SK-N-SH treated with all-trans-retinoic acid at 6 μM for 48 hours (cell line): ENCODE data around the gene USP15.

Source experiments
- ATAC-seq: fragments of 200-7000 bp; cut with Tn5 transposase; 3 replicates; pipeline ENCODE4 v1.9.1; 2020; ENCODE audit warnings: mild to moderate bottlenecking, moderate library complexity
- ARNTL ChIP-seq: fragments of 450-650 bp; formaldehyde crosslinking; IDR thresholded peaks from 2 replicates; pipeline ENCODE4 v1.5.0; 2020; ENCODE audit warnings: low read depth, mild to moderate bottlenecking, moderate library complexity, borderline replicate concordance
- BACH2 ChIP-seq: fragments of 250-450 bp; sonication (Bioruptor Pico); IDR thresholded peaks from 2 replicates; pipeline ENCODE4 v1.9.0; 2021; ENCODE audit warnings: mild to moderate bottlenecking, borderline replicate concordance
- ESRRG ChIP-seq: fragments of 250-450 bp; sonication (Bioruptor Pico); IDR thresholded peaks from 2 replicates; pipeline ENCODE4 v1.6.1; 2021; ENCODE audit warnings: mild to moderate bottlenecking
- OSR1 ChIP-seq: fragments of 250-450 bp; sonication (Bioruptor Pico); IDR thresholded peaks from 2 replicates; pipeline ENCODE4 v1.8.0; 2022; ENCODE audit warnings: moderate library complexity, mild to moderate bottlenecking, inconsistent platforms
- PPARA ChIP-seq: fragments of 250-450 bp; sonication (Bioruptor Pico); IDR thresholded peaks from 2 replicates; pipeline ENCODE4 v1.5.0; 2020; ENCODE audit warnings: mild to moderate bottlenecking, borderline replicate concordance
- SNAI2 ChIP-seq: fragments of 250-450 bp; sonication (Bioruptor Pico); IDR thresholded peaks from 2 replicates; pipeline ENCODE4 v1.5.0; 2020; ENCODE audit warnings: mild to moderate bottlenecking, moderate library complexity
- TCF4 ChIP-seq: fragments of 250-450 bp; sonication (Bioruptor Pico); IDR thresholded peaks from 2 replicates; pipeline ENCODE4 v1.8.0; 2021; ENCODE audit warnings: mild to moderate bottlenecking, moderate library complexity, borderline replicate concordance
- TOX ChIP-seq: fragments of 250-450 bp; sonication (Bioruptor Pico); IDR thresholded peaks from 2 replicates; pipeline ENCODE4 v1.8.0; 2021; ENCODE audit warnings: mild to moderate bottlenecking, moderate library complexity, borderline replicate concordance
- ZC3H10 ChIP-seq: fragments of 250-450 bp; sonication (Bioruptor Pico); IDR thresholded peaks from 2 replicates; pipeline ENCODE4 v1.5.1; 2021; ENCODE audit warnings: mild to moderate bottlenecking, moderate library complexity
- ZFP3 ChIP-seq: fragments of 250-450 bp; sonication (Bioruptor Pico); IDR thresholded peaks from 2 replicates; pipeline ENCODE4 v1.5.0; 2020; ENCODE audit warnings: mild to moderate bottlenecking, moderate library complexity
- ZFP30 ChIP-seq: fragments of 450-650 bp; formaldehyde crosslinking; IDR thresholded peaks from 2 replicates; pipeline ENCODE4 v1.5.0; 2022; ENCODE audit warnings: mild to moderate bottlenecking, moderate library complexity
- ZNF565 ChIP-seq: fragments of 450-650 bp; formaldehyde crosslinking; conservative IDR thresholded peaks from 2 replicates; pipeline ENCODE4 v1.5.0; 2020; ENCODE audit warnings: low read depth, mild to moderate bottlenecking, moderate library complexity
- ZNF70 ChIP-seq: fragments of 450-650 bp; formaldehyde crosslinking; IDR thresholded peaks from 2 replicates; pipeline ENCODE4 v1.5.0; 2020; ENCODE audit warnings: mild to moderate bottlenecking, moderate library complexity
- ZNF8 ChIP-seq: fragments of 450-650 bp; formaldehyde crosslinking; IDR thresholded peaks from 2 replicates; pipeline ENCODE4 v1.5.0; 2020; ENCODE audit warnings: mild to moderate bottlenecking, moderate library complexity
- TF ChIP-seq, protein P1 (sequence below): fragments of 250-450 bp; sonication (Bioruptor Pico); IDR thresholded peaks from 2 replicates; pipeline ENCODE4 v1.8.0; 2021; ENCODE audit warnings: low read depth, mild to moderate bottlenecking, moderate library complexity, borderline replicate concordance
- TF ChIP-seq, protein P2 (sequence below): fragments of 250-450 bp; sonication (Bioruptor Pico); IDR thresholded peaks from 2 replicates; pipeline ENCODE4 v1.5.0; 2020; ENCODE audit warnings: mild to moderate bottlenecking, moderate library complexity
- TF ChIP-seq, protein P3 (sequence below): fragments of 250-450 bp; sonication (Bioruptor Pico); IDR thresholded peaks from 2 replicates; pipeline ENCODE4 v1.5.1; 2020; ENCODE audit warnings: low read depth, mild to moderate bottlenecking, moderate library complexity
- TF ChIP-seq, protein P4 (sequence below): fragments of 250-450 bp; sonication (Bioruptor Pico); IDR thresholded peaks from 2 replicates; pipeline ENCODE4 v1.5.1; 2021; ENCODE audit warnings: mild to moderate bottlenecking, moderate library complexity
- TF ChIP-seq, protein P5 (sequence below): fragments of 250-450 bp; sonication (Bioruptor Pico); IDR thresholded peaks from 2 replicates; pipeline ENCODE4 v1.8.0; 2020; ENCODE audit warnings: mild to moderate bottlenecking, moderate library complexity, borderline replicate concordance

USP15 gene

DNA sequence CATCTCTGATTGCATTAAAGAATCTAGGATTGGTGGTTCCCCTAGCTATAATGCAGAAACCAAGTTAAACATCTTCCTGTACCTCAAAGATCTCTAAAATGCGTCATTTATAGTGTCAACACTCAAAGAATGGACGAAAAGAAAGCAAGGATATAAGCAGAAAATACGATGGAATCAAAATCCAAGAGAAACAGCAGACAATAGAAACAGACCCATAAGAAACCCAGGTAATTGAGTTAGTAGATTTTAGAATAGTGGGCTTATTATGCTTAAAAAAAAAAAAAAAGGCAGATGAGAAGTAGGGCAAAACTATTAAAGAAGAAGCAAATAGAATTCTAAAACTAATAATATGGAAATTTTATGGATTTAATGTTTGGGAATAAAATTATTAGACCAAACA lies 44.4 kb downstream of the USP15 start:
- ATAC-seq, result no peak

DNA sequence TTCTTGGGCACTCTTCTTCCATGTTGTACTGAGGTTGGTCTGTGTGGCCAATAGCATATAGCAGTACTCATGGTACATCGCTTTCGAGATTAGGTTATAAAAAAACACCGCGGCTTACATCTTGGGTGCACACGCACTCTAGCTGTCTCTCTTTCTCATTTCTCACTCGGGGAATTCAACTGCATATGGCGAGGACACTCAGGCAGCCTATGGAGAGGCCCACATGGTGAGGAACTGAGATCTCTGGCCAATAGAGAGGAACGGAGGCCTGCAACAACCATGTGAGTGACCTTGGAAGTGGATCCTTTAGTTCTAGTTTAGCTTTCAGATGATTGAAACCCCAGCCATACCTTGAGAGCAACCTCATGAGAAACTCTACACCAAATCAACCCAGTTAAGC lies 45.6 kb downstream of the USP15 start:
- no peak for ATAC-seq
- TF ChIP-seq, protein P1, sequence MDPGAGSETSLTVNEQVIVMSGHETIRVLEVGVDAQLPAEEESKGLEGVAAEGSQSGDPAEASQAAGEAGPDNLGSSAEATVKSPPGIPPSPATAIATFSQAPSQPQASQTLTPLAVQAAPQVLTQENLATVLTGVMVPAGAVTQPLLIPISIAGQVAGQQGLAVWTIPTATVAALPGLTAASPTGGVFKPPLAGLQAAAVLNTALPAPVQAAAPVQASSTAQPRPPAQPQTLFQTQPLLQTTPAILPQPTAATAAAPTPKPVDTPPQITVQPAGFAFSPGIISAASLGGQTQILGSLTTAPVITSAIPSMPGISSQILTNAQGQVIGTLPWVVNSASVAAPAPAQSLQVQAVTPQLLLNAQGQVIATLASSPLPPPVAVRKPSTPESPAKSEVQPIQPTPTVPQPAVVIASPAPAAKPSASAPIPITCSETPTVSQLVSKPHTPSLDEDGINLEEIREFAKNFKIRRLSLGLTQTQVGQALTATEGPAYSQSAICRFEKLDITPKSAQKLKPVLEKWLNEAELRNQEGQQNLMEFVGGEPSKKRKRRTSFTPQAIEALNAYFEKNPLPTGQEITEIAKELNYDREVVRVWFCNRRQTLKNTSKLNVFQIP (CRISPR knock-in tag), result no peak
- no peak for TF ChIP-seq SNAI2 (CRISPR knock-in tag)
- no peak for TF ChIP-seq ZFP30
- TF ChIP-seq TCF4 (CRISPR knock-in tag), result no peak
- TF ChIP-seq BACH2, result no peak
- TF ChIP-seq OSR1 (CRISPR knock-in tag), result no peak

More for the DNA sequence above, 44.4 kb downstream of the USP15 start:
- TF ChIP-seq ZFP3 (CRISPR knock-in tag) (no peak), TOX (CRISPR knock-in tag) (no peak), PPARA (no peak), ZFP30 (no peak), TCF4 (CRISPR knock-in tag) (no peak), ZNF565 (CRISPR knock-in tag) (no peak), ESRRG (CRISPR knock-in tag) (no peak), ARNTL (CRISPR knock-in tag) (no peak)
- TF ChIP-seq, protein P2, sequence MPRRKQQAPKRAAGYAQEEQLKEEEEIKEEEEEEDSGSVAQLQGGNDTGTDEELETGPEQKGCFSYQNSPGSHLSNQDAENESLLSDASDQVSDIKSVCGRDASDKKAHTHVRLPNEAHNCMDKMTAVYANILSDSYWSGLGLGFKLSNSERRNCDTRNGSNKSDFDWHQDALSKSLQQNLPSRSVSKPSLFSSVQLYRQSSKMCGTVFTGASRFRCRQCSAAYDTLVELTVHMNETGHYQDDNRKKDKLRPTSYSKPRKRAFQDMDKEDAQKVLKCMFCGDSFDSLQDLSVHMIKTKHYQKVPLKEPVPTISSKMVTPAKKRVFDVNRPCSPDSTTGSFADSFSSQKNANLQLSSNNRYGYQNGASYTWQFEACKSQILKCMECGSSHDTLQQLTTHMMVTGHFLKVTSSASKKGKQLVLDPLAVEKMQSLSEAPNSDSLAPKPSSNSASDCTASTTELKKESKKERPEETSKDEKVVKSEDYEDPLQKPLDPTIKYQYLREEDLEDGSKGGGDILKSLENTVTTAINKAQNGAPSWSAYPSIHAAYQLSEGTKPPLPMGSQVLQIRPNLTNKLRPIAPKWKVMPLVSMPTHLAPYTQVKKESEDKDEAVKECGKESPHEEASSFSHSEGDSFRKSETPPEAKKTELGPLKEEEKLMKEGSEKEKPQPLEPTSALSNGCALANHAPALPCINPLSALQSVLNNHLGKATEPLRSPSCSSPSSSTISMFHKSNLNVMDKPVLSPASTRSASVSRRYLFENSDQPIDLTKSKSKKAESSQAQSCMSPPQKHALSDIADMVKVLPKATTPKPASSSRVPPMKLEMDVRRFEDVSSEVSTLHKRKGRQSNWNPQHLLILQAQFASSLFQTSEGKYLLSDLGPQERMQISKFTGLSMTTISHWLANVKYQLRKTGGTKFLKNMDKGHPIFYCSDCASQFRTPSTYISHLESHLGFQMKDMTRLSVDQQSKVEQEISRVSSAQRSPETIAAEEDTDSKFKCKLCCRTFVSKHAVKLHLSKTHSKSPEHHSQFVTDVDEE (CRISPR knock-in tag), result no peak
- TF ChIP-seq, protein P1 (CRISPR knock-in tag), result no peak
- TF ChIP-seq, protein P3, sequence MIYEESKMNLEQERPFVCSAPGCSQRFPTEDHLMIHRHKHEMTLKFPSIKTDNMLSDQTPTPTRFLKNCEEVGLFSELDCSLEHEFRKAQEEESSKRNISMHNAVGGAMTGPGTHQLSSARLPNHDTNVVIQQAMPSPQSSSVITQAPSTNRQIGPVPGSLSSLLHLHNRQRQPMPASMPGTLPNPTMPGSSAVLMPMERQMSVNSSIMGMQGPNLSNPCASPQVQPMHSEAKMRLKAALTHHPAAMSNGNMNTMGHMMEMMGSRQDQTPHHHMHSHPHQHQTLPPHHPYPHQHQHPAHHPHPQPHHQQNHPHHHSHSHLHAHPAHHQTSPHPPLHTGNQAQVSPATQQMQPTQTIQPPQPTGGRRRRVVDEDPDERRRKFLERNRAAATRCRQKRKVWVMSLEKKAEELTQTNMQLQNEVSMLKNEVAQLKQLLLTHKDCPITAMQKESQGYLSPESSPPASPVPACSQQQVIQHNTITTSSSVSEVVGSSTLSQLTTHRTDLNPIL (CRISPR knock-in tag), result no peak
- TF ChIP-seq, protein P4, sequence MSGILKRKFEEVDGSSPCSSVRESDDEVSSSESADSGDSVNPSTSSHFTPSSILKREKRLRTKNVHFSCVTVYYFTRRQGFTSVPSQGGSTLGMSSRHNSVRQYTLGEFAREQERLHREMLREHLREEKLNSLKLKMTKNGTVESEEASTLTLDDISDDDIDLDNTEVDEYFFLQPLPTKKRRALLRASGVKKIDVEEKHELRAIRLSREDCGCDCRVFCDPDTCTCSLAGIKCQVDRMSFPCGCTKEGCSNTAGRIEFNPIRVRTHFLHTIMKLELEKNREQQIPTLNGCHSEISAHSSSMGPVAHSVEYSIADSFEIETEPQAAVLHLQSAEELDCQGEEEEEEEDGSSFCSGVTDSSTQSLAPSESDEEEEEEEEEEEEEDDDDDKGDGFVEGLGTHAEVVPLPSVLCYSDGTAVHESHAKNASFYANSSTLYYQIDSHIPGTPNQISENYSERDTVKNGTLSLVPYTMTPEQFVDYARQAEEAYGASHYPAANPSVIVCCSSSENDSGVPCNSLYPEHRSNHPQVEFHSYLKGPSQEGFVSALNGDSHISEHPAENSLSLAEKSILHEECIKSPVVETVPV, result no peak

DNA sequence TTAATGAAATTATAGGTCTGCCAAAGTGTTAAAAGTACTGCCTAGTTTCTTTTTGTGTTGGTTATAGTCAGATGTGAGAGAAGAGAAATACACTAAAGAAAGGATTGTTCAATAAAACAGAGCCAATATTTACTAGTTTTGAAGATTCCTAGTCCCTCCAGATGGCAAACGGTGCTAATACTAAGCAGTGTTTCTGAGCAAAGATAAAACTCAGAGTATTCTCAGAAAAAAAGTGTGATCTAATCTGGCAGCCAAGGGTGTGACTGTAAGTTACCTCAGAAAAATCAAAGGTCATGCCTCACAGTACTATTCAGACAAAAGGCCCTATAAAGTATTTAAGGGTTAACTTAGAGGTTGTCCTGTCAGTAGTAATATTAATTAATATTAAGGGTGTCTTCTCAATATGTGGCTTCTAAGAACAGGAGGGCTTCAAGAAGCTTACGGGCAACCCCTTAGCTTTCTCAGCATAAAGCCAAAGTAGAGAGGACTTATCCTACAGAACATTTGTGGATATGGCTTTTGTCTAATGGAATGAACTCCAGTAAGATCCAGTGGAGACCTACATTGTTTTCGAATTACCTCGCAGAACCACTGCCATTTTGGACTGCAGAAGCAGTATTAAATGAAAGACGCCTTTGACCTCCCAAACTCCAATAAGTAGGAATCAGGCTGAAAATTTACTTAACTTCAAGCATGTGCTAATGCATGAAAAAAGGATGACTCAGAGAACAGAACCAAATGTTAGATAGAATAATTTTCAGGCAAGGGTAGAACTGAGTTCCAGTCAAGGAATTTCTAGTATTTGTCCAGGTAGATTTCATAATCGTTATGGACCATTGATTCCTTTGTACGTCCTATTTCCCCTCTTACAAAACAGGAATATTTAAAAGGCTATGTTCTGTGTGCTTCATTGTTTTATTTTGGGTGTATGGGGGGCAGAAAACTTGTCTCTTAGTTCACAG lies 46.6 kb downstream of the USP15 start:
- TF ChIP-seq ZNF8 (no peak), BACH2 (no peak), ZC3H10 (CRISPR knock-in tag) (no peak), ZNF70 (CRISPR knock-in tag) (no peak)
- ATAC-seq, result no peak

DNA sequence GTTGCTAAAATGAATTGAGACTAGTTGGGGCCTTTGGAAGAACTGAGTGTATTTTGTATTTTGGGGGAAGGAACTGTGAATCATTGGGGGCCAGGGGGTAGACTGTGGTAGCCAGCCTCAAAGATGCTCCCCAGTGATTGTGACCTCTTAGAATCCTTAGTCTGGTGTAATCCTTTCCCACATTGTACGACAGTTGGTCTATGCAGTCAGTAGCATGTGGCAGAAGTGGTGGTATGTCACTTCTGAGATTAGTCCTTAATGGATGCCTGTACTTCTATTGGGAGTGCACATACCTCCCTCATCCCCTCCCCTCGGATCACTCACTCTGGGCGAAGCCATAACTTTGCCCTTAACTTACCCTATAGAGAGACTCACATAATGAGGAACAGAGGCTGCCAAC lies 48.0 kb downstream of the USP15 start:
- no peak for TF ChIP-seq BACH2
- no peak for TF ChIP-seq ZNF8
- no peak for TF ChIP-seq PPARA
- no peak for TF ChIP-seq ZFP3 (CRISPR knock-in tag)
- TF ChIP-seq, protein P5, sequence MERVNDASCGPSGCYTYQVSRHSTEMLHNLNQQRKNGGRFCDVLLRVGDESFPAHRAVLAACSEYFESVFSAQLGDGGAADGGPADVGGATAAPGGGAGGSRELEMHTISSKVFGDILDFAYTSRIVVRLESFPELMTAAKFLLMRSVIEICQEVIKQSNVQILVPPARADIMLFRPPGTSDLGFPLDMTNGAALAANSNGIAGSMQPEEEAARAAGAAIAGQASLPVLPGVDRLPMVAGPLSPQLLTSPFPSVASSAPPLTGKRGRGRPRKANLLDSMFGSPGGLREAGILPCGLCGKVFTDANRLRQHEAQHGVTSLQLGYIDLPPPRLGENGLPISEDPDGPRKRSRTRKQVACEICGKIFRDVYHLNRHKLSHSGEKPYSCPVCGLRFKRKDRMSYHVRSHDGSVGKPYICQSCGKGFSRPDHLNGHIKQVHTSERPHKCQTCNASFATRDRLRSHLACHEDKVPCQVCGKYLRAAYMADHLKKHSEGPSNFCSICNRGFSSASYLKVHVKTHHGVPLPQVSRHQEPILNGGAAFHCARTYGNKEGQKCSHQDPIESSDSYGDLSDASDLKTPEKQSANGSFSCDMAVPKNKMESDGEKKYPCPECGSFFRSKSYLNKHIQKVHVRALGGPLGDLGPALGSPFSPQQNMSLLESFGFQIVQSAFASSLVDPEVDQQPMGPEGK (CRISPR knock-in tag), result no peak
- no peak for TF ChIP-seq TCF4 (CRISPR knock-in tag)
- TF ChIP-seq ZC3H10 (CRISPR knock-in tag), result no peak
- ATAC-seq, result no peak
